Endodermal cell (in vitro differentiated cells): ENCODE results near the gene MUC21. TPM values are rescaled to one million over a fixed set of nuclear protein-coding genes. Genes with fewer than 3 reads are reported as not detected.

Source experiments
- DNase-seq: peaks from one replicate; pipeline ENCODE4 v3.0.0-alpha.2; 2017
- H3K27ac ChIP-seq: 2 replicates; pipeline ENCODE4 v1.5.1; 2013; ENCODE audit warnings: mild to moderate bottlenecking, low read depth, low read length, moderate library complexity
- H3K27me3 ChIP-seq: 2 replicates; pipeline ENCODE4 v1.6.1; 2013; ENCODE audit warnings: mild to moderate bottlenecking, low read length, moderate library complexity; ENCODE audit not compliant: insufficient read depth, control insufficient read depth, poor library complexity, severe bottlenecking
- H3K36me3 ChIP-seq: 2 replicates; pipeline ENCODE4 v1.7.0; 2013; ENCODE audit warnings: mild to moderate bottlenecking, low read length, moderate library complexity; ENCODE audit not compliant: control insufficient read depth, insufficient read depth
- H3K4me1 ChIP-seq: one replicate; pipeline ENCODE4 v1.7.0; 2013; ENCODE audit warnings: low read length; ENCODE audit not compliant: control insufficient read depth, insufficient read depth
- H3K4me3 ChIP-seq: 2 replicates; pipeline ENCODE4 v1.5.1; 2013; ENCODE audit warnings: mild to moderate bottlenecking, low read length, moderate library complexity
- H3K9ac ChIP-seq: 2 replicates; pipeline ENCODE4 v1.6.1; 2013; ENCODE audit warnings: mild to moderate bottlenecking, low read length, moderate library complexity; ENCODE audit not compliant: poor library complexity, severe bottlenecking; ENCODE audit errors: extremely low read depth
- H3K9me3 ChIP-seq: 2 replicates; pipeline ENCODE4 v1.6.1; 2013; ENCODE audit warnings: mild to moderate bottlenecking, low read length, moderate library complexity; ENCODE audit not compliant: control insufficient read depth
- H3K27ac Mint-ChIP-seq: 2 replicates; pipeline ENCODE4 v1.8.0; 2020; ENCODE audit warnings: mixed read lengths
- H3K27me3 Mint-ChIP-seq: 2 replicates; pipeline ENCODE4 v1.8.0; 2021; ENCODE audit warnings: mild to moderate bottlenecking, mixed read lengths; ENCODE audit not compliant: insufficient read depth
- H3K36me3 Mint-ChIP-seq: 2 replicates; pipeline ENCODE4 v1.8.0; 2020; ENCODE audit warnings: low read depth, mixed read lengths
- H3K4me1 Mint-ChIP-seq: 2 replicates; pipeline ENCODE4 v1.8.0; 2020; ENCODE audit warnings: mixed read lengths
- H3K4me3 Mint-ChIP-seq: 2 replicates; pipeline ENCODE4 v1.8.0; 2020; ENCODE audit warnings: mild to moderate bottlenecking, moderate library complexity, mixed read lengths
- H3K9me3 Mint-ChIP-seq: 2 replicates; pipeline ENCODE4 v1.8.0; 2020; ENCODE audit warnings: mild to moderate bottlenecking, mixed read lengths
- WGBS, 2 experiments: methylation state at CpG; one replicate each; pipeline versions ENCODE4 v1.1.5 to v1.1.7; 2013; ENCODE audit warnings: missing lambda C conversion rate in 2 of 2, mixed read lengths in 1 of 2; ENCODE audit not compliant: insufficient coverage in 1 of 2, insufficient read length in 1 of 2; 5-methylcytosine and 5-hydroxymethylcytosine counted together
- total RNA-seq, 2 donors: library from RNA; stranded (reverse); fragmentation: NEBNext Ultra II Directional in 1 of 2; extraction: Animal tissue kit (Norgen Biotek cat#: 25700) in 1 of 2; gene quantifications; 2 replicates in 1 of 2; 3 replicates in 1 of 2; pipeline ENCODE4 v1.2.1, GENCODE V29; 2021
- TF ChIP-seq, protein P1 (sequence below): fragments of 200-600 bp; sonication (generic); conservative IDR thresholded peaks from 2 replicates; pipeline ENCODE4 v1.5.0; 2021; ENCODE audit warnings: antibody characterized with exemption, mild to moderate bottlenecking

MUC21 gene
- total RNA-seq, 2 donors from 2014 or later: not detected

DNA sequence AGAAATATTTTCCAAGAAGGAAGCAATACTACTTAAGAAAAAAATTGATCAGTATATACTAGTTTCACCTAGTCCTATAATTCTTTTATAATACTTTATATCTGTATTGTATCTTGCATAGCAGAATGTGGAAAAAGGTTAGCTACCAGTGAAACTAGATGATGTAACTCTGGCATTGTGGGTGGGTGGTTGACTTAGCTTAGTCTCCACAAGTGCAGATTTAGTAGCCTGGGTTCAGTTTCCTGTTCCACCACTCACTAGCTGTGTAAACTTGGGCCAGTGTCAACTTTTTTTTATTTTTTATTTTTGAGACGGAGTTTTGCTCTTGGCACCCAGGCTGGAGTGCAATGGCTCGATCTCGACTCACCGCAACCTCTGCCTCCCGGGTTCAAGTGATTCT is 2.0 kb downstream of the MUC21 start:
- Histone ChIP-seq H3K4me1 (no peaks in the 10 kb centered on the region), H3K4me3 (no peak overlapping the region), H3K9ac (no peak overlapping the region), H3K27ac (no peak overlapping the region), H3K36me3 (no peaks in the 10 kb centered on the region), H3K9me3 (no peaks in the 10 kb centered on the region), H3K27me3 (no peaks in the 10 kb centered on the region)
- Mint-ChIP-seq H3K36me3 (no peaks in the 10 kb centered on the region), H3K27ac (no peak overlapping the region), H3K27me3 (peaks cover 3% of the 10 kb centered on the region), H3K9me3 (no peaks in the 10 kb centered on the region), H3K4me3 (no peak overlapping the region), H3K4me1 (peaks cover 14% of the 10 kb centered on the region)
- TF ChIP-seq, protein P1, sequence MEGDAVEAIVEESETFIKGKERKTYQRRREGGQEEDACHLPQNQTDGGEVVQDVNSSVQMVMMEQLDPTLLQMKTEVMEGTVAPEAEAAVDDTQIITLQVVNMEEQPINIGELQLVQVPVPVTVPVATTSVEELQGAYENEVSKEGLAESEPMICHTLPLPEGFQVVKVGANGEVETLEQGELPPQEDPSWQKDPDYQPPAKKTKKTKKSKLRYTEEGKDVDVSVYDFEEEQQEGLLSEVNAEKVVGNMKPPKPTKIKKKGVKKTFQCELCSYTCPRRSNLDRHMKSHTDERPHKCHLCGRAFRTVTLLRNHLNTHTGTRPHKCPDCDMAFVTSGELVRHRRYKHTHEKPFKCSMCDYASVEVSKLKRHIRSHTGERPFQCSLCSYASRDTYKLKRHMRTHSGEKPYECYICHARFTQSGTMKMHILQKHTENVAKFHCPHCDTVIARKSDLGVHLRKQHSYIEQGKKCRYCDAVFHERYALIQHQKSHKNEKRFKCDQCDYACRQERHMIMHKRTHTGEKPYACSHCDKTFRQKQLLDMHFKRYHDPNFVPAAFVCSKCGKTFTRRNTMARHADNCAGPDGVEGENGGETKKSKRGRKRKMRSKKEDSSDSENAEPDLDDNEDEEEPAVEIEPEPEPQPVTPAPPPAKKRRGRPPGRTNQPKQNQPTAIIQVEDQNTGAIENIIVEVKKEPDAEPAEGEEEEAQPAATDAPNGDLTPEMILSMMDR: no peak
- 92 to 93% methylated on average over 4 to 5 of the region's 5 CpGs for WGBS, 2 experiments
- DNase-seq: no peak

DNA sequence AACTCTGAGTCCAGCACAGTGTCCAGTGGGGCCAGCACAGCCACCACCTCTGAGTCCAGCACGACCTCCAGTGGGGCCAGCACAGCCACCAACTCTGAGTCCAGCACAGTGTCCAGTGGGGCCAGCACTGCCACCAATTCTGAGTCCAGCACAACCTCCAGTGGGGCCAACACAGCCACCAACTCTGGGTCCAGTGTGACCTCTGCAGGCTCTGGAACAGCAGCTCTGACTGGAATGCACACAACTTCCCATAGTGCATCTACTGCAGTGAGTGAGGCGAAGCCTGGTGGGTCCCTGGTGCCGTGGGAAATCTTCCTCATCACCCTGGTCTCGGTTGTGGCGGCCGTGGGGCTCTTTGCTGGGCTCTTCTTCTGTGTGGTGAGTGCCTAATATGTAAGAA is 3.8 kb downstream of the MUC21 start:
- Mint-ChIP-seq H3K27ac (no peak overlapping the region), H3K4me1 (peaks cover 8% of the 10 kb centered on the region), H3K9me3 (peaks cover 4% of the 10 kb centered on the region), H3K27me3 (peaks cover 3% of the 10 kb centered on the region), H3K4me3 (no peak overlapping the region), H3K36me3 (no peaks in the 10 kb centered on the region)
- Histone ChIP-seq H3K9ac (no peak overlapping the region), H3K9me3 (no peaks in the 10 kb centered on the region), H3K4me1 (no peaks in the 10 kb centered on the region), H3K27me3 (no peaks in the 10 kb centered on the region), H3K4me3 (no peak overlapping the region), H3K27ac (no peak overlapping the region), H3K36me3 (no peaks in the 10 kb centered on the region)
- TF ChIP-seq, protein P1: no peak
- no peak for DNase-seq
- WGBS, 2 experiments: 92 to 93% methylated on average over 6 of the region's 6 CpGs

DNA sequence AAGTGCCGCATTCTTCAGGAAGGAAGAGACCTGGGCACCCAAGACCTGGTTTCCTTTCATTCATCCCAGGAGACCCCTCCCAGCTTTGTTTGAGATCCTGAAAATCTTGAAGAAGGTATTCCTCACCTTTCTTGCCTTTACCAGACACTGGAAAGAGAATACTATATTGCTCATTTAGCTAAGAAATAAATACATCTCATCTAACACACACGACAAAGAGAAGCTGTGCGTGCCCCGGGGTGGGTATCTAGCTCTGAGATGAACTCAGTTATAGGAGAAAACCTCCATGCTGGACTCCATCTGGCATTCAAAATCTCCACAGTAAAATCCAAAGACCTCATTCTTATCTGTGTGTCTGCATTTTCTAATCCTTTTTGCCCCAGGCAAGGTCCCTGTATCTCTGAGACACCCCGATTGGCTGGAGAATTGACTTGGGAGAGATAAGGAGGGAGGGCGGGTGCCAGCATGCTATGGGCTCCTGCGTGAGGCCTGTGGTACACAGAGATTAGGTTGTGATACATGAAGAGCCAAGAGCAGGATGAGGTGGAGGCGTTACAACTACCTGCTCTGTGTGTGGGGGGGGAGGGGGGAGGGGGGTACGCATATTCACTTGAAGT is 4.8 kb downstream of the MUC21 start:
- Histone ChIP-seq H3K9me3 (no peaks in the 10 kb centered on the region), H3K9ac (no peak overlapping the region), H3K4me3 (no peak overlapping the region), H3K4me1 (no peaks in the 10 kb centered on the region), H3K27me3 (no peaks in the 10 kb centered on the region), H3K27ac (no peak overlapping the region), H3K36me3 (no peaks in the 10 kb centered on the region)
- no peaks in the 10 kb centered on the region for H3K36me3 Mint-ChIP-seq
- TF ChIP-seq, protein P1: no peak
- 88 to 96% methylated on average over 5 to 9 of the region's 9 CpGs for WGBS, 2 experiments
- no peak overlapping the region for H3K27ac Mint-ChIP-seq
- H3K4me1 Mint-ChIP-seq: peaks cover 3% of the 10 kb centered on the region
- no peak overlapping the region for H3K4me3 Mint-ChIP-seq
- DNase-seq: no peak
- peaks cover 4% of the 10 kb centered on the region for H3K9me3 Mint-ChIP-seq
- peaks cover 3% of the 10 kb centered on the region for H3K27me3 Mint-ChIP-seq
